GM19395 (cell line): ENCODE results near the gene HES3.

Experiments used
- ATAC-seq: cut with Tn5 transposase; IDR thresholded peaks from one replicate; pipeline ENCODE4 v1.9.1; 2021; ENCODE audit warnings: mild to moderate bottlenecking, moderate library complexity; ENCODE audit not compliant: unreplicated experiment

The HES3 gene

GRCh38 chr1:6260961-6261614 lies 17.1 kb downstream of the HES3 start, which contains the start of gene GPR153:
Gene GPR153 (minus strand): TSS chr1:6261098. CDS start chr1:6254905, 6,193 bp downstream.
- ATAC-seq = no peak

- no peak for ATAC-seq
Measured at GRCh38 chr1:6261615-6261995, 17.6 kb downstream of the HES3 start.

GRCh38 chr1:6262555-6263420 lies 18.8 kb downstream of the HES3 start:
- no peak for ATAC-seq

- ATAC-seq = no peak
Measured at GRCh38 chr1:6263716-6264115, 19.7 kb downstream of the HES3 start.

- ATAC-seq = no peak
Measured at GRCh38 chr1:6265151-6265550, 21.2 kb downstream of the HES3 start.

- ATAC-seq = no peak
Measured at GRCh38 chr1:6266641-6267040, 22.7 kb downstream of the HES3 start.

- ATAC-seq = no peak
Measured at GRCh38 chr1:6267686-6268322, 23.8 kb downstream of the HES3 start.

GRCh38 chr1:6268415-6268814 lies 24.4 kb downstream of the HES3 start:
- ATAC-seq = no peak

GRCh38 chr1:6269296-6269695 lies 25.3 kb downstream of the HES3 start:
- ATAC-seq = no peak

GRCh38 chr1:6269720-6270400 lies 25.9 kb downstream of the HES3 start:
- ATAC-seq = no peak

GRCh38 chr1:6270401-6270800 lies 26.4 kb downstream of the HES3 start:
- ATAC-seq = no peak

- ATAC-seq = no peak
Measured at GRCh38 chr1:6271006-6271405, 27.0 kb downstream of the HES3 start.

- ATAC-seq = no peak
Measured at GRCh38 chr1:6271554-6271953, 27.6 kb downstream of the HES3 start.

- ATAC-seq = no peak
Measured at GRCh38 chr1:6272452-6272851, 28.5 kb downstream of the HES3 start.

- no peak for ATAC-seq
Measured at GRCh38 chr1:6272868-6273267, 28.9 kb downstream of the HES3 start.

GRCh38 chr1:6273380-6273891 lies 29.5 kb downstream of the HES3 start:
- ATAC-seq = no peak

GRCh38 chr1:6274102-6274501 lies 30.1 kb downstream of the HES3 start:
- ATAC-seq = no peak

GRCh38 chr1:6274622-6275139 lies 30.7 kb downstream of the HES3 start:
- ATAC-seq = no peak

GRCh38 chr1:6275826-6276782 lies 32.1 kb downstream of the HES3 start:
- no peak for ATAC-seq
